NCI-H345 treated with DMSO at 0.1 percent for 48 hours (cell line): ENCODE data around the gene SKAP1.
A peak's percentile ranks its signal among the peaks of the same experiment; 100 is the strongest.
"Not testable (repeated sequence)": the region's sequence is repeated elsewhere in the genome, so short reads cannot be mapped to it uniquely, and the experiment has no call there.

Source experiments
- DNase-seq: peaks from one replicate; lab custom pipeline; 2025; ENCODE audit not compliant: unreplicated experiment; lab: John Stamatoyannopoulos, UW

The SKAP1 gene

GRCh38 chr17:48225725-48226567, 204.1 kb downstream of the SKAP1 start:
- no peak for DNase-seq

GRCh38 chr17:48223945-48224344, 206.1 kb downstream of the SKAP1 start:
- DNase-seq = no peak

DNA sequence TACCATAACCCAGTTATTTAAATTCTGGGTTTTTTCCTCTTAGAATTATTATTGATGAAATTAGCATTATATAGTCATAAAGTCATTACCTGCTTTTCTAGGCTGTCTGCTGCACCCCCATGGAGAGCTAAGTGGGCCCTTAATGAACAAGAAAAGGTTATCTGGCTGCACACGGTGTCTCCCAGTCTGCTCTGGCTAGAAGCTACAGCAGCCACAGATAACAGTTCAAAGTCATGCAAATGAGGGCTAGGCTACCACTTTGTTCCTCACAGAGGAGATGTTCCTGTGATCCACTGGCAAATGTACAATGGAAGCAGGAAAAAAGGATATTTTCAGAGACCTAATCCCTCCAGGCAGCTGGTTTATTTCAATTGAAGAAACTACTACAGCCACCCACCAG, 210.4 kb downstream of the SKAP1 start:
- no peak for DNase-seq

- peak; percentile 88 for DNase-seq
Observed at GRCh38 chr17:48215583-48216139, 214.4 kb downstream of the SKAP1 start.

DNA sequence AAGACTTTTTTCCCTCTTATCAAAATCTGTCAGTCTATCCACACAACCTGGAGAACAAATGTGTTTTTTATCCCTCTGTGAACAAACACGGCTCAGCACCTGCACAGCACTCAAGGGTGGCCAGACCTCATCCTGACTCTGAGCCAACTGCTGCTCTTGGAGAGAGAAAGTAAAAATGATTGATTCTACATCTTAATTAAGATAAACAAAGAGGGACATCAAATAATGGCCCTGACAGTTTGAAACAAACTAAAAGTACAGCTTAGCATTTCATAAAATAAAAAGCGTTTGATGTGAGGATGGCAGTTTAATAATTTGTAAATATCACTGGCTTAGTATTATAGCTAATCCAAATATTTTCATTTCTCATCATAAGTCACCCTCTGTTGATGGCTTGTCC, 216.2 kb downstream of the SKAP1 start:
- peak; percentile 61 for DNase-seq

GRCh38 chr17:48211787-48212186, 218.2 kb downstream of the SKAP1 start:
- no peak for DNase-seq

DNA sequence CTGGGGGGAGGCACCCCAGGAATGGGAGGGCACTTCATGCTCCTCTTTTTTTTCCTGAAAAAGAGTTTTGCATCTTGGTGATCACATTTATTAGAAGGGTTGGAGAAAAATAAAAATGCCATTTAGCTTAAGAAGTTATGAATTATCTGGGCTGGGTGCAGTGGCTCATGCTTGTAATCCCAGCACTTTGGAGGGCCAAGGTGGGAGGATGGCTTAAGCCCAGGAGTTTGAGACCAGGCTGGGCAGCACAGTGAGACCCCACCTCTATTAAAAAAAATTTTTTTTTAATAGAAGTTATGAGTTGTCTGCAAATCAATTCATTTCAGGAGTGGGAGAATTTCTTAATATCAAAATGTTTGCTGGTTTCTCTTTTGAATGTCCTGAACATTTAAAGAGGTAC, 219.0 kb downstream of the SKAP1 start:
- DNase-seq = no peak

DNA sequence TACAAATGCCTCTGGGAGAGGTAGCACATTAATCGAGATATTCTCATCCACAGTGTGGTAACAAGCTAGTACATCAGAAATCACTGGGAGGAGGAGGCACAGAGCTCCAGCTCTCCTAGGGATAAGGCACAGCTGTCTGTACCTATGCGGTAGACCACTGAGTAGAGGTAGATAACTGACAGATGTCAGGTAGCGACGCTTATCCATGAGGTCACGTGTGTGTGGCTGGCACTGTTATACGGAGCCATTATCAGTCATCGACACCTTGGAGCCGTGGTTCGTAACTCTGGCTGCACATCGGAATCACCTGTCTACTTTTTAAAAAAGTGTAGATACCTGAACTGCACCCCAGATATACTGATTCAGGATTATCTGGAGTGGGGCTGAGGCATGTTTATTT, 220.0 kb downstream of the SKAP1 start:
- no peak for DNase-seq

GRCh38 chr17:48207776-48208544, 222.1 kb downstream of the SKAP1 start:
- no peak for DNase-seq

DNA sequence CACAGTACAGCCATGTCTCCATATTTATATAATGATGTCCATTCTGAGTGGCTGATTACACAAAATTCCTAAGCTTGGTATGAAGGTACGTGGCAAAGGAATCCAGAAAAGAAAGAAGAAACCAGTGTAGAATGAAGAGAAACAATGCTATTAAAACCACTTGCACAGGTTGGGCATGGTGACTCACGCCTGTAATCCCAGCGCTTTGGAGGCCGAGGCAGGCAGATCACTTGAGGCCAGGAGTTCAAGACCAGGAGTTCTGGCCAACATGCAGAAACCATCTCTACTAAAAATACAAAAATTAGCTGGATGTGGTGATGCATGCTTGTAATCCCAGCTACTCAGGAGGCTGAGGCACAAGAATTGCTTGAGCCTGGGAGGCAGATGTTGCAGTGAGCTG, 223.0 kb downstream of the SKAP1 start:
- DNase-seq = not testable (repeated sequence)

GRCh38 chr17:48202959-48203358, 227.1 kb downstream of the SKAP1 start:
- DNase-seq = no peak

DNA sequence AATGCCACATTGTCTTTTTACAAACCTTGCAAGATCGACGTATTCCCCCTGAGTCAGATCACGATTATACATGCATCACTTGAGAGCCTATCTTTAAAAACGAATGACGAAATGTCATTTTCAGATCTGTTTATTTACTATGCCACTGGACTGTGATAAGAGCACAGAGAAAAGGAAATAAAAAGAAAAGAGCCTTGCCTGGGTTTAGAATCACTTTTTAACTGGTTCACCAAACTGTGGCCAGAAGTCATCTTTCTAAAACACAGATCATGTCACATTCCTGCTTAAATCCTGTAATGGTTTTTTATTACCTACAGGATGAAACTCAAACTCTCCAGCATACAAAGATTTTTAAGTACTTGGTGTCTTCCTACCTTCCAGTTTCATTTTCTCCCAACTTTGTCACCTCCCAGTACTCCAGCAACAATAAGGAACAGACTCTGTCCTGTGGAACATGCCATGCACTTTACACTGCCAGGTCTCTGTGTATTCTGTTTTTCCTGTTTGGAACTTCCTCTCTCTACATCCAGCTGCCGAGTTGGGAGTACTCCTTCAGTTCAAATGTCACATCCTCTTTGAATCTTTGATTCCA, 231.0 kb downstream of the SKAP1 start:
- DNase-seq = peak; percentile 45

- DNase-seq = no peak
Observed at GRCh38 chr17:48195910-48196309, 234.1 kb downstream of the SKAP1 start.

DNA sequence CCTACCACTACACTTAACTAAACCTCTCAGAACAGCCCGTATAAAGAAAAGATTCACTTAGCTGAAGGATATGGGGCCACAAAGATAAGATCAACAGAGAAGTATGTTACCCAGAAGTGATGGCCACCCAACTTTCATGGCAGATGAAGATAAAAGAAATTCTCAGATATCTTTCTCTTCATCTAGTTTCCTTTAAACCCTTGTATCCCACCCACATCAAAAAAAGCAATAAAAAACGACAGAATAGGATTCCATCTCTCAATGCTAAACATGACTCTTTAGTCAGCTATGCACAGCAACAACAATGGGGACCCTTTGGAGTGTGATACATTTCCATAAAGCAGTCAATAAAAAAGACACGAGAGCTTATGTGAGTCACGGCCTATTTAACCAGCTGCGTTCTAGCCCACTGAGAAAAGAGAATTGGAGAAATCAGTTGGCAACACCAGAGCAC, 235.9 kb downstream of the SKAP1 start:
- peak; percentile 96 for DNase-seq

GRCh38 chr17:48192321-48192731, 237.7 kb downstream of the SKAP1 start:
- DNase-seq = no peak

DNA sequence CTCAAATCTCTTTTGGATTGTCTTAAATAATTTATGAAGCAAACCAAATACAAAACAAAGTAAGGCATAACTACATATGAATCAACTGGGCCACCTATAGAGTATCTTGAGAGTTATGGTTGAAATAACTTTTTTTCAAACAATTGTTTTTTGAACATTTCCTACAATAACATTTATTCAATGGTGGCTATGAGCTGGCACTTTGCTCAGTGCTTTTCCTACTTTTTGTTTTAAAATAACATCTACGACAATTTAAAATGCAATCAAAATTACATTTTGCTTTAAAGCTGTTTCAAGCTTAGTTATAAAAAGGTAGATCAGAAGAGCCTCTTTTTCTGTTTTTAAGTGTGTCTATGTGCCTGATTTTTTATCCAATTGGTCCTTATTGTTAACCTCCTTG, 238.7 kb downstream of the SKAP1 start:
- DNase-seq = no peak

DNA sequence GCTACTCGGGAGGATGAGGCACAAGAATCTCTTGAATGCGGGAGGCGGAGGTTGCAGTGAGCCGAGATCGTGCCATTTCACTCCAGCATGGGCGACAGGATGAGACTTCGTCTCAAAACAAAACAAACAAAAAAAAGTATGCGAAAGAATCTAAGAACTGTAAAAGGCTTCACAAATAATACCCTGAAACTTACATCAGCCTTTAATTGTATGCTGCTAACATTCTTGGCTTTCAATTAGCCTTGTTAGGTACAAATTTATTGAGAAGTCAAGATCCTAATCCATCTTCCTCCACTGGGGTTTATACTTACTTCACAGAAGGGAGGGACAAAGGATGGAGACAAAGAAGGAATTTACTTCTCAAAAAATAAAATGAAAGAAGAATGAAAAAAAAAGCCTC, 239.1 kb downstream of the SKAP1 start:
- no peak for DNase-seq

DNA sequence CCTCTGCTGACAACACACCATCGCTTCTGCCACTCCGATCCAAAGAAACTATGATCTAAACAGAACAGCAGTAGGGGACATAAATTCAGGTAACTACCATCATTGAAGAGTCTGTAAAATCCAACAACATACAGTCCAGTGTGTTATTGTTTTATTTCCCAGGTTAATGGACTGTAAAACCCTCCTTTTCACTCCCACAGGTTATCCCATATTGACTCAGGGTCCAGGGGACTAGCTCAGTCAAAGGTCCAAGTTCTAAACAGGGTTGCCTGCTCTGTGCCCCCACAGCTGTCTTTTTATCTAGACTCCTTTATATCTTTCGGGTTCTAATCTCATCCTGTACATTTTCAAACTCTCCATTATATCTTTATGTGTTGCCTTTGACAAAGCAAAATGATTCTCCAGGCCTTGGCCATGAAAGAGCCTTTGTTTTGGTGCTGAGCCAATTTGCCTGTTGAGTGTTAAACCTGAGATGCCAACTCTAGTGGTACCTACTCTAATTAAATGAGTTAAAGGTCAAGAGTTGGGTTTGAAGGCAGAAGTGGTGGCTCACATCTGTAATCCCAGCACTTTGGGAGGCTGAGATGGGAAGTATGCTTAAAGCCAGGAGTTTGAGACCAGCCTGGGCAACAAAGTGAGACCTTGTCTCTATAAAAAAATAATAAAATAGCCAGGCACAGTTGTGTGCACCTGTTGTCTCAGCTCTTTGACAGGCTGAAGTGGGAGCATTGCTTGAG, 242.0 kb downstream of the SKAP1 start:
- peak; percentile 71 for DNase-seq

GRCh38 chr17:48186317-48186716, 243.7 kb downstream of the SKAP1 start:
- not testable (repeated sequence) for DNase-seq

- no peak for DNase-seq
Observed at GRCh38 chr17:48184721-48185120, 245.3 kb downstream of the SKAP1 start.

DNA sequence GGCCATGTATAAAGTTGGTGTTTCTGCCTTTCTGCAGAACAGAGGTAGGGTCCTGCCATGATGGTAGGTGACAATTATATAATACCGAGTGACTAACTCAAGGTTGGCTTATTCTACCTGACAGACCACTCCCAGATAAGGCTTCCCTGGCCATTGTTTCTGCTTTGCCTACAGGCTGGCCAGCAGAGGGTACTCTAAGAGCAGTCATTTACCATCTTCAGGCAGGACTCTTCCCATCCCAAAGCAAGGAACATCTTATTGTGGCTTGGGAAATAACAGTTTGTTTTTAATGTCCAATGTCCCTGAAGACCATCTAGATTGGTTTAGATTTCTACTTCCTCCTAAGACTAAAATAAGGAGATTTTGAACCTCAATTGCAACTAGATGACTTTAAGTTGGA, 248.4 kb downstream of the SKAP1 start:
- peak; percentile 74 for DNase-seq
